Measurements from ENCODE around the gene IFT88.

GRCh38 chr13:20672772-20673171, 105.8 kb downstream of the IFT88 start:
- no peak for TF ChIP-seq CTCF (IDR thresholded peaks at IDR 0.05)
- TF ChIP-seq POLR2AphosphoS5 (IDR thresholded peaks at IDR 0.05) = no peak
- TF ChIP-seq POLR2A (IDR thresholded peaks at IDR 0.05) = no peak

Data from suprapubic skin (tissue), 4 donors.